ENCODE measurements around the gene APOBEC3H.

APOBEC3H gene

GRCh38 chr22:39144101-39144767 lies 47.2 kb downstream of the APOBEC3H start:
- Histone ChIP-seq H3K4me1 (peaks cover 0 to 66% (median 52%) of the 10 kb centered on the region in 4 donors), H3K9me3 (no peaks in the 10 kb centered on the region), H3K36me3 (peaks cover 4 to 39% (median 24%) of the 10 kb centered on the region in 3 donors), H3K4me3 (peak overlapping the region; percentile 81 to 91), H3K27me3 (no peaks in the 10 kb centered on the region), H3K27ac (peak overlapping the region; percentile 93 to 99)
- TF ChIP-seq CTCF (IDR thresholded peaks at IDR 0.05) = no peak
- peak; percentile 24 to 68 for DNase-seq
- intact Hi-C loops (cut with DNase I; ENCODE audit: low total_unique reads) = no loop called here

- Histone ChIP-seq H3K4me1 (peaks cover 0 to 82% (median 69%) of the 10 kb centered on the region in 4 donors), H3K36me3 (peaks cover 0 to 29% (median 13%) of the 10 kb centered on the region in 3 donors), H3K27ac (peak overlapping the region; percentile 93 to 99), H3K27me3 (no peaks in the 10 kb centered on the region), H3K9me3 (no peaks in the 10 kb centered on the region), H3K4me3 (peak overlapping the region; percentile 81 to 91)
- DNase-seq = peak in 1 of 2 donors; percentile 24
- intact Hi-C loops (cut with DNase I; ENCODE audit: low total_unique reads) = no loop called here
- no peak for TF ChIP-seq CTCF (IDR thresholded peaks at IDR 0.05)
These were observed 49.4 kb downstream of the APOBEC3H start for GRCh38 chr22:39146256-39147101.

GRCh38 chr22:39147335-39148025 lies 50.4 kb downstream of the APOBEC3H start:
- peaks cover 0 to 29% (median 13%) of the 10 kb centered on the region in 3 donors for H3K36me3 ChIP-seq
- peaks cover 0 to 79% (median 69%) of the 10 kb centered on the region in 4 donors for H3K4me1 ChIP-seq
- no peak for TF ChIP-seq CTCF (IDR thresholded peaks at IDR 0.05)
- peak overlapping the region; percentile 93 to 99 for H3K27ac ChIP-seq
- H3K9me3 ChIP-seq = no peaks in the 10 kb centered on the region
- intact Hi-C loops (cut with DNase I; ENCODE audit: low total_unique reads) = no loop called here
- no peaks in the 10 kb centered on the region for H3K27me3 ChIP-seq
- DNase-seq = peak in 1 of 2 donors; percentile 18
- no peak overlapping the region for H3K4me3 ChIP-seq

GRCh38 chr22:39148026-39148726 lies 51.1 kb downstream of the APOBEC3H start:
- peaks cover 0 to 80% (median 68%) of the 10 kb centered on the region in 4 donors for H3K4me1 ChIP-seq
- no peak for TF ChIP-seq CTCF (IDR thresholded peaks at IDR 0.05)
- H3K9me3 ChIP-seq = no peaks in the 10 kb centered on the region
- H3K4me3 ChIP-seq = peak overlapping the region in 1 of 2 donors; percentile 76
- H3K27me3 ChIP-seq = no peaks in the 10 kb centered on the region
- DNase-seq = no peak
- peak overlapping the region; percentile 93 to 99 for H3K27ac ChIP-seq
- intact Hi-C loops (cut with DNase I; ENCODE audit: low total_unique reads) = no loop called here
- H3K36me3 ChIP-seq = peaks cover 0 to 29% (median 13%) of the 10 kb centered on the region in 3 donors

Measured in tibial artery (tissue), 4 donors.